DMS 273 treated with DMSO at 0.1 percent for 48 hours (cell line): ENCODE measurements around the gene NT5DC1.
"Not testable (repeated sequence)": the region's sequence is repeated elsewhere in the genome, so short reads cannot be mapped to it uniquely, and the experiment has no call there.

Experiments used
- DNase-seq: peaks from one replicate; lab custom pipeline; 2025; lab: John Stamatoyannopoulos, UW

NT5DC1 gene

DNA sequence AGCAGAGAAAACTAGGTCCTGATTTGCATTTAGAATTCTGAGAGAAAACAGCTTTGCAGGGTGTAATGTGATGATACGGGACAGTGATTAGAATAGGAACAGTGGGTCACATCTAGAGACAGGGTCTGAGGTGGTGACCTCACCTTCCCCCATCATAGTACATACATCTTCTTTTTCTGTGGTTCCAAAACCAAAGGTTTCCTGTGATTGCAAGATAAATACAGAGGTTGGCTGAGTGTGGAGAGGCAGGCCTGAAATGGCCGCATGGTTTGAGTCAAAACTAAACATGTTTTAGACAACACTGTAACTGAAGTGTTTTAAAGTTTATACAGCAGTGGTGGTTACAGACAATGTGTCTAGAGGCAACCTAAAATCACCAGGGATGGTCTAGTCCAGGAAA is 10.4 kb upstream of the NT5DC1 start:
- DNase-seq: no peak

DNA sequence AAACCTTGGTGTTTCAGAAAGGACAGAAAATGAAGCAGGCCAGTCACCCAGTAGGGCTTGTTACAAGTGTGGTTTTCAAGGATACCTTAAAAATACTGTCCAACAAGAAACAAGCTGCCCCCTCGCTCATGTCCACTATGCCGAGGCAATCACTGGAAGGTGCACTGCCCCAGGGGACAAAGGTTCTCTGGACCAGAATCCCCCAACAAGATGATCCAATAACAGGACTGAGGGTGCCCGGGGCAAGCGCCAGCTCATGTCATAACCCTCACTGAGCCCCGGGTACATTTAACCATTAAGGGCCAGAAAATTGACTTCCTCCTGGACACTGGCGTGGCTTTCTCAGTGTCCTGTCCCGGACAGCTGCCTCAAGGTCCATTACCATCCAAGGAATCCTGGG is 6.6 kb upstream of the NT5DC1 start:
- no peak for DNase-seq

DNA sequence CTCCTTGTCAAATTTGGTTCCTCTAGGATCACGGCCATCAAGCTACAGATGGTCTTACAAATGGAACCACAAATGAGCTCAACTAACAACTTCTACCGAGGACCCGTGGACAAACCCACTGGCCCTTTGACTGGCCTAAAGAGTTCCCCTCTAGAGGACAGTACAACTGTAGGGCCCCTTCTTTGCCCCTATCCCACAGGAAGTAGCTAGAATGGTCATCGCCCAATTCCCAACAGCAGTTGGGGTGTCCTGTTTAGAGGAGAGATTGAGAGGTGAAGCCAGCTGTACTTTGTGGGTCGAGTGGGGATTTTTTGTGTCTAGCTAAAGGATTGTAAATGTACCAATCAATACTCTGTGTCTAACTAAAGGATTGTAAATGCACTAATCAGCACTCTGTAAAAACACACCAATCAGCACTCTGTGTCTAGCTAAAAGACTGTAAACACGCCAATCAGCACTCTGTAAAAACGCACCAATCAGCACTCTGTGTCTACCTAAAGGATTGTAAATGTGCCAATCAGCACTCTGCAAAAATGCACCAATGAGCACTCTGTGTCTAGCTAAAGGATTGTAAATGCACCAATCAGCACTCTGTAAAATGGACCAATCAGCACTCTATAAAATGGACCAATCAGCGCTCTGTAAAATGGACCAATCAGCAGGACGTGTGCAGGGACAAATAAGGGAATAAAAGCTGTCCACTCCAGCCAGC is 4.4 kb upstream of the NT5DC1 start:
- not testable (repeated sequence) for DNase-seq

DNA sequence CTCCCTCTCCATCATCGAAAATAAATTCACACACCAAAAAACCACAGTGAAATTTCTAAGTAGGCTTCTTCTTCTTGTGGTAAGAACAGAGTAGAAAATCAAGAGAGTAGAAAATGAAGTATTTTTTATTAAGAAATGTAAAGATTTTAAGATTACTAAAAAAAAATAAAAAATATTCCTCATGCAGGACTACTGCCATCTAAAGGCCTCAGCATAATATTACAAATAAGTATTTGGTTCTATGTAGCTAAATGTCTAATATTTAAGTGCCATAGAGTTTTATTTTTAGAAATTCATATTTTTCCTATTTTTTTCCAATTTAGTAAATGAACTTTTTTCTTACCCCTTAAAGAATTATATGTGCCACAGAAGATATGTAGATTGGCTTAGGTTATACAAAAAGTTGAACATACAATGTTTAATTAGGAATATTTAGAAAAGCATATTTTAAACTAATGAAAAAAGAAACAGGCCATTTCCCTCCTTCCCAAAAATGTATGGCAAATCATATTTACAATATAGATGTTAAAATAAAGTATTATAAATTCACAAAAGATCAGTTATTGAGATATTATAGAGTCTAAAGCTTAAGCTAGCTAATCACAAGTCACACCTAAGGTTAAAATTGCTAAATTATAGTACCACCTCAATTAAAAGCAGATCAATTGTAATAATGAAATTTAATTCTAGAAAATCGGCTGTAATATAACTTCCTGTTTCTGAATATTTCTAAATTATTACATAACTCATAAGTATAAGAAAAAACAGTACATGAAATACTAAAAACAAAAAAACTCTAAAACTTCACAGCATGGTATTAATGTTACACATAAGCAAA is 3.5 kb upstream of the NT5DC1 start:
- no peak for DNase-seq

DNA sequence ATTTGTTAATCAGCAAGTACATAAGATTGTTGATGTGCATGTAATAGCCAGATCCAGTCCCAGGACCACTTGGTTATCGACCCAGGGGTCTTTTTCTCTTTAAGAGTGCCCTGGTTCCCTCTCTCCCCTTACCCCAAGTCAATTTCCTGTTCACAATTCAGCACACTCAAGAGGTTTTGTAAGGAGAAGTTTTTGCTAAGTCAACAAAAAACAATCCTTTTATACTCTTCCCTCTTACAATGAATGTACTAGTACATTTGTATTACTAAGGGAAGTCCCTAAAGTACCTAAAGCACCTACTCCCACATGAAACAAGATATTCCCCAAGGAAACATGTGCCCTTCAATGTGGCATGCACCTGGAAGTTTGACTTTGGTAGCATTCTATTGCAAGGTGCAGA is 1.6 kb upstream of the NT5DC1 start:
- no peak for DNase-seq

DNA sequence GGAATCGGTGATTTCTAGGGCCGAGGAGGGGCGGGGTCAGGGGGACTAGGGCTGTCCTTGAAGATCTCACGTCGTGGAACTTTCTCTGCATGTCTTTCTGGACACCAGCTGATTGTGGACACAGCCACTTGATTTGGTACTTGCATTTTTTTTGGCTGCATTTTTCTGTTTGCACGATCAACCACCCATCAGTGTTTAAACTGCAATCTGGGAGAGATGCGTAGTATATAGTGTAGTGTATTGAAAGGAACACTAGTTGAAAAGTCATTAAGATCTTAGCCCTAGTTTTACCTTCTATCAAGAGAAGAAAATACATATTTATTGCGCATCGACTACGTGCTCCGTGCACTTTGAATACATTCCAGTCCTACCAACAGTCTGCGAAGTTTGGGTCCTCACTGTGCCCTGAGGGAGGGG is 657 bp downstream of the NT5DC1 start:
- DNase-seq: no peak

DNA sequence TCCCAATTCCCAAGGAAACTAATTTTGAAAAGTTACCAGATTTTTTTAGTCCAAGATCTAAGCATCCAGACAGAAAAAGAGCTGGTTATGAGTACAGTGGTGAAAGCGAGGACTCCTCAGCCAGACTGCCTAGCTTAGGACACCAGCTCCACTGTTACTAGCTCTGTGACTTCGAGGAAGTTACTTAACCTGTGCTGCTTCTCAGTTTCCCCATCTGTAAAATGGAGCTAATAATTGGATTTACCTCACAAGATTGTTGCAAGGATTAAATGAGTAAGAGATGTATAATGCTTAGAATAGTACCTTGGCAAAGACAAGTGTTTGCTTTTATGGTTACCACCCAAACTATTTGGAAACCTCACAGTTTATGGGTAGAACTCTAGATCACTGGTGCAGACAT is 1.1 kb downstream of the NT5DC1 start:
- DNase-seq: no peak

DNA sequence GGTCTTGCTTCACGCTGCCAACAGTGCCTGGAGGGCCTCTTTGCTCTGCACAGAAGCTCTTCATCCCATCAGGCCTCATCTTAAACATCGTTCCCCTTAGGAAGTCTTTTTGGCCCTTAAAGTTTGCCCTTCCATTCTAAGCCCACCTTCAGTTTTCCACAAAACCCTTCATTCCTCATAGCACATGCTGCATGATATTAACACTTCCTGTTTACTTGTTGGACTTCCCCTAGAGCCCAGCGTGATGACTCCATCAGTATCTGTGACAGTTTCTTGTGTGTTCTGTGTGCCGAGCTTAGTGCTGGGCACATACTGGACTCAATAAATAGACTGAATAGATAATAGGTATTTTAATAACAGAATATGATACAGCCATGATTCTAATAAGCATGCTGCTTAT is 2.2 kb downstream of the NT5DC1 start:
- DNase-seq: no peak

DNA sequence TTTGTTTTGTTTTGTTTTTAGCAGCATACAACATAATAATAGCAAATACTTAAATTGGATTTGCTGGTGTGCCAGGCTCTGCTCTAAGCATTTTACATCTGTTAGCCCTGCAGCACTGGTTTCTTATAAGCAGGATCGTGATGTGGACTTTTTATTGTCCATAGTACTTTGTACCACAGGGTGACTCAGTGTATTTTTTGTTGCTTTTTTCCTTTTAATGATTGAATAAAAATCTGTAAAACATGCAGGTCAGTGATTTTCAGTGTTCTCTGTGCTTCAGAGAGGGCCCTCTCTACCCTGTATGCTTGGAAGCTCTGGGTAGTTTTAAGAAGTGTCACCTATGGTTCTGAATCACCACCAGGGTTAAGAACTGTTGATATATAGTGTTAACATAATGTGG is 4.0 kb downstream of the NT5DC1 start:
- DNase-seq: no peak

DNA sequence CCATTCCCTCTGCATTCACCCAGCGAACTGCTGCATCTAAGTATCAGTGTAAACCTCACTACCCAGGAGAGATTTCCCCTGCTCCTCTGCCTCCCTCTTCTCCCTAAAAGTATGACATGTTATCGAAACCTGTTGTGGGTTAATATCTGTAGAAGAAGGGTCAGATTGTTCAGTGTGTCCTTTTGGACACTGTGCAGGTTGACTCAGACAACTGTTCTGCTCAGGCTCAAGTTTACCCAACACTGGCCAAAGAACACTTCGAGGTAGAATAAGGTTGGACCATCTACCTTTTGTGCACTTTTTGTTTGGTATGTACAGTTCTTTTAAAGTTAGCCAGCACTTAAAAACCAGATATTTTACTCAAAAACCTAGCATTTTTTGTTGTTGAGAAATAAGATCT is 4.6 kb downstream of the NT5DC1 start:
- no peak for DNase-seq

DNA sequence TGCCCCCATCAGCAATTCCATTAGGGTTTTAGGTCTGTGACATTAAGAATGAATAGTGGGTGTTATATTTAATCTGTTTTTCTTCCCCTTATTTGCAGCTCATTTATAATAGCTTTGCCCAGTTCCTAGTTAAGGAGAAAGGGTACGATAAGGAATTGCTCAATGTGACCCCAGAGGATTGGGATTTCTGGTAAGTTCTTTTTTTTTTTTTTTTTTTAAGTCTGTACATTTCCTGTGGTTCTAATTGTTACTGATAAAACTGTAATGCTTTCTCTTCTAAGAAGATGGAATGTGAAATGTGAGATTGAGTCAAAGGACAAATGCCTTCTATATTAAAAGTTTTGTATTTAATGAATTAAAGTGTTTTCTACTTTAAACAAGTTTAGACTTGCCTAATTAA is 5.5 kb downstream of the NT5DC1 start:
- DNase-seq: no peak

DNA sequence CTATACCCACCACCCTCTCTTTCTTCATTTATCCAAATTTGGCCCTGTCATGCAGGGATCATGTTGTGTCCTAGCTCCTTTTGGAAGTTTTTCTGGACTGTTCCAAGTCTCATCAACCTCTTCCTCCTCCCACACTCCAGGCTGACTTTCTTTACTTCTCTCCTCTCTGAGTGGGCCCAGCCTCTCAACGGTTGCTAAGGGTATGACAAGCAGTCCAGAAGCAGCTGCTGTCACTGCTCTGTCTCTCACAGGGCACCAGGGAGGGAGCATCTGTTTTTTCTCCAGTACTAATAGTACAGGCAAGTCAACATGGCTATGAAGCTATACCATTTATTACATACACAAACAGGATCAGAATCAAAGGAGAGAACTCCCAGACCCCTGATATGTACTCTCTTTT is 8.2 kb downstream of the NT5DC1 start:
- DNase-seq: no peak

DNA sequence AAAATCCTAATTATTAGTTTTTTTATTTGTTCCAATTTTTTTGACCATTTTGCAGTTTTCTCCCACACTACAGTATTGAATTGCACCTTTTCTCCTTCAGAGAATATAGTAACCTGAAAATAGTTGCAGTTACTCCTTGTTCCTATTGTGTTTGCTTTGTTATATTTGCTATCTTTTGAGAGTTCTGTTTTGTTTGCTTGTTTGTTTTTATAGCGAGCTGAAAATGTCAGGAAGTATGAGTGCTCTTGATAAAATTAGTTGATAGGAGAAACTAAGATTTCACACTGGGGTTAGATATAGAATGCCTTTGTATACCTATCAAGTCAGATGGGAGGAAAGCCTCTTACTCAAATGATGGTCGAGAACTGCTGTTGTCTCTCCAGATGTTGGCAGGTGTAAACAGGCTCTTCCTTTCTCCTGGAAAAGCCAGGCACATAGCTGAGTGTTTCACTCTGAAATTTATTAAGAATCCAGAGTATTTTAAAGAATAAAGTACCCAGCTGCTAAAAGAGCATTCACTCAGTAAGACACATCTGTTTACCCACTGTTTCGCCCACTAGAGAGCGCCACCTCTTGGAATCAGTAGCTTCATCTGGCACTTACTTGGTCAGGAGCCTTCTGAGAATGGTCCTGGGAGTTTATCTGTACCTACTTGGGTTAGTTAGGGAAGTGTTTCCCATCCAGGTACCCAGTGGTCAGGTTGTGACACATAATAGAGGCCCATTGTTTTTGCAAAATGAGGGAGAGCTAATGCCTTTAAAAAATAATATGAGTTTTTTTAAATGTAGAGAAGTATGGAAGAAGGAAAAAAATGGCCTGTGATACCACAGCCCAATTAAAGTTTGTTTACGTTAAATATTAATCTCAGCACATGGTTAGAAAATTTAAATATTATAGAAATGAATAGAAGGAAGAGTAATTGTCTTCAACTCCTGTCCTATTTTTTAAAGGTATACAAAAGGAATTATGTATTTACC is 11.2 kb downstream of the NT5DC1 start:
- DNase-seq: peak; percentile 22

DNA sequence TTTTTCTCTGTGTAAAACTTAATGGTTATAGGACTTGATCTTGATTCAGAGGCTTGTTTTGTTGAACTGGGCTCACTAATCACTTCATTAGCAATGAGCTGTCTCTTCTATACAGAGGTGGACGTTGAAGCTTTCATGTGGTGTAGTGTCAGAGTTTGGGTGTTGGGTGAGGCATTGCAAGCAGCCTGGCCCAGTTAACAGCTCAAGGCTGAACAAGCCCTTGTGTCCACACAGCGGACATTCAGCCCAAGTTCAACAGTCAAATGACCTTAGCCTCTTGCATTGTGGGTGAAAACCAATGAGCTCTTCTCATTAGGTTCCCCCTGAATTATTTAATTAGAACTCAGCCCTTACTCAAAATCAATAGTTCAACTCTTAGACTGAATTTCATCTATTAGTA is 12.7 kb downstream of the NT5DC1 start:
- DNase-seq: no peak

DNA sequence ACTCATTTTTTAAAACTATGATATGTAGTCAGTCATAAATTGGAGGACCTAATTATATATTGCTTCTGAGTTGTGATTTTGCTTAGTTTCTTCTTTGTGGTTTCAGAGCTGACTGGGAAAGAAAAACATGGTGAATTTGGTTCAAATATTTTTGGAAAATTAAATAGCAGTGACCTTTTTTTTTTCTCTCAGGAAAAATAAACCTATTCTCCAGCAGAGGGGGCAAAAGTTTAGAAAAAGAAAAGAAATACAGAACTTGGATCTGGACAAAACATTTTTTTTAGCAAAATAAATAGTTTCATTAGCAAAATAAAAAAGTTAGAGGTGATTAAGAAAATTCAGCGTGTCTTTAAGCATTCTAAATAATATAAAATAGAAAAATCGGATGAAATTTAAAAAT is 15.1 kb downstream of the NT5DC1 start:
- DNase-seq: no peak

DNA sequence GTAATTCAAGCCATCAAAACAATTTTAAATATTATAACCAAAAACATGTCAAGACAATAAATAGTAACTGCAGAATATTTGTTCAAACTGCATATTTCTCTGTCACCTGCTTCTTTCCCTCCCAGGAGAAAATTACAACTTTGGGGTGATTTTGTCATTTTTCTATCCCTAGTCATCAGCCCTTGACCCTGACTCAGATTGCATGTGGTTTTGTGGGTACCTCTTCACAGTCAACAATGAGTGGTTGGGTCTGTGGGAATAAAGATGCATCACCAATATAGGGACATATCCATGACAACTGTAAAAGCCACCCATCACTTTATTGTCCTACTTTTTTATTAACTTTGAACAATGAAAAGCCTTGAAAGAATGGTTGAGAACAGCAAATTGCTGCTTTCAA is 18.0 kb downstream of the NT5DC1 start:
- DNase-seq: no peak

DNA sequence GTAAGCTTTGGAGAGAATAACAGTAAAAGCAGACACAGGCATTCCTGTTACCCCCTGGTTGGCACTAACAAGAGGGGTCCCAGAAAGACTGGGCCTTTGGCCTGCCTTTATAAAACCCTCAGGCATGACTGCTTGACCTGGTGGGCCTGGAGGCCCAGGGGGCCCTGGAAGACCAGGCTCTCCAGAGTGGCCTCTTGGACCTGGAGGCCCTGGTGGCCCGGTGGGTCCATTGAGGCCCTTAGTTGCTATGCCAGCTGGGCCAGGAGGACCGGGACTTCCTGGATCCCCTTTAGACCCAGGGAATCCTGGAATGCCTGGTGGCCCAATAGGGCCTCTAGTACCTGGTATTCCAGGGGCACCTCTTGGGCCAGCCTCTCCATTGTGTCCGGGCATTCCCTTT is 19.8 kb downstream of the NT5DC1 start:
- no peak for DNase-seq

DNA sequence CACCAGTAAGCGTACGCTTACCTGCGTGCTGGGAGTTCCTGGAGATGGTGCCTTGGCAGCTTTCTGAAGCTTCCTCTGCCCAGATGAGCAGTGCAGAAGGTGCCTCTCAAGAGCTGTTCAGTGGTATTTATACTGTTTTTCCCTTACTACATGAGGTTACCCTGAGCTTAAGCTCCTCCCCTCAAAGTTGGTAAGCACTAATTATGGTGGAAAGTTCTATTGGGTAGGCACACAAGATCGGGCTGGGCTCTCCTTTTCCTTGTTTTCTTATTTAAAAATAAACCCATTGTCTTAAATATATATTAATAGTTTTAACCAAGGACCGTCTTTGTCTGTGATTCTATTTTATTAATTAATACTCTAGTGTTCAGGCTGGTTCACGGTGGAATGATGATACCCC is 25.4 kb downstream of the NT5DC1 start, which contains the start of gene COL10A1:
TSS of gene COL10A1 (minus strand) at position 101 of the 400 bp plus-strand sequence. CDS start 640 bp downstream, outside the sequence.
- no peak for DNase-seq

DNA sequence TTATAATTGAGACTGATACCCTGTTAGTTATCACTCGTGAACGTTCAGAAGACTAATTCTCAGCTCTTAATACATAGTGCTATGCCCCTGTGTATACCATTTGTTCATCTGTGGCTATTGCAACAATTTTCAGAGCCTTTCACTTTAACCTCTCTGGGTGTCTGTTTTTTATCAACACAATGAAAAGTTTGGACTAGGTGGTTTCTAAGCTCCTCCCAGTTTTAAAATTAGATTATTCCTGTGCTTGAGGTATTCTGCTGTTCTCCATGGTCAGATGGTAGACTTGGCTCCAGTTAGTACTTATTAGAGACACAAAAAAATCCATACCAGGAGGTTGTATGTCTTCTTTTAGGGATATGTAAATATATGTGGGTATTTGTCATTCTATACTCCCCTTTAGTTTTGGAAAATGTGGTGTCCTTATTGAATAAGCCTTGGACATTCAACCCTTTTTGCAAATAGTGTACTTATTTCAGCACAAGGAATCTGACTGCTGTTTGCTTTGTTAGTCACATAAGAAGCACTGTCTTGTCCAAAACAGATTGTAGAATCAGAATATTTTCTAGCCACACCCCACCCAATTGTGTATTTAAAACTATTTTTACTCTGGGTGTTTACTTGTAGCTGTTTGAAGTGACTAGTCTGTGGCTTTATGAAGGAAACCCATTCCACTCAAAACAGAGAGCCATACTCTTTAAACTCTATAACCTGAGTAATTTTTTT is 27.3 kb downstream of the NT5DC1 start:
- DNase-seq: no peak

DNA sequence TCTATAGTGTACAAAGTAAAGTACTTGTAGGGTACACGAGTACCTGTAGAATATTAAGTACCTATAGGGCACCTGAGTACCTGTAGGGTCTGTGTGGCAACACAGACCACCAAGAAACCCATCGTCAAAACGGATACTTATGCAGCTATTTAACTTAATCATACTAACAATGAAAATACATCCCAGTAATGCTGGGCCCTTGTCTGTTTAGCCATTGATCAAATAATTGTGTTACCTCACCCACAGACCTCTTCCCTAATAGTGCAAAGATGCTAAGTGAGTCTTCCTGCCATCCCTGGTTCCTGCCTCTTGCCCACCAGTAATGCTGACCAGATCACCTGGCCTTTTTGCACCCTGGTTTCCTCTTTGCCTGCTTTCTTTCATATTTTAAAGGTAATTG is 32.8 kb downstream of the NT5DC1 start:
- DNase-seq: no peak

DNA sequence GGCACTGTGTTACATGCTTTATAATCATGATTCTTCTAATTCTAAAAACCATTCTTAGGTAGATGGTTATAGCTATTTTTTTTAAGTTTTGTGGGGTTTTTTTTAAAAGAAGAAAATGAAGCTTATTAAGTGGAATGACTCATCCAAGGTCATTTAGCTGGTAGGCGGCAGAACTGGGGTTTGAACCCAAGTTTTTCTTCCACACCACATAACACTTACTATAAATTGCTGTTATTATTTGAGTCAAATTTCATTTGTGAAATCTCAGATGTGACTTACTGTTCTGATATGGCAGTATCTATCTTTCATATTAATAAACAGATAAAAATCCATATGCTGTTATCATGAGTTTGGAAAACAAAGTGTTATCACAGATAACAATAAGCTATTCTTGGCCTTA is 35.7 kb downstream of the NT5DC1 start:
- no peak for DNase-seq

DNA sequence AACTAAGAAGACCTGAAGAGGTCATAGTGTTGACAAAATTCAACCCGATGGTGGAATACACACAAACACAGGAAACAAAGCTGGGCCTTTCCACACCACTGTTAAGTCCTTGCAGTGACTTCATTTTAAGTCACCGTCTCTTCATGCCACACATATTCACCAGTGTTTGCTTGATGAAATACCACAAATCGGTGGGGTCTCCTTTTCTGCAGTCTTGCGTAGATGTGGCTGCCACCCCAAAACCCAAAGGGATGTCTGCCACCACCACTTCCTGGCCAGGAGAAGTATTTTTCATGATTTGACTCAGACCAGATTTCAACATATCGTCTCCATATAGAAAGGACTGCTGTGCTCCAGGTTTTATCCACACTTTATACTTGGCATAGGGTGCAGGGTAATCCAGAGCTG is 36.3 kb downstream of the NT5DC1 start:
- DNase-seq: no peak
